ENCODE results near the gene KIF1B. TPM values are rescaled to one million over a fixed set of nuclear protein-coding genes. Genes with fewer than 3 reads are reported as not detected.

The KIF1B gene
- total and polyA plus RNA-seq, 4 donors = 8.4 to 40.9 (median 8.9) TPM

- WGBS = 96% methylated on average over 6 of the region's 6 CpGs
Measured at GRCh38 chr1:10389271-10389973, 179.1 kb downstream of the KIF1B start.

GRCh38 chr1:10396870-10397269, 186.5 kb downstream of the KIF1B start:
- Histone ChIP-seq H3K36me3 (ENCODE audit: control insufficient read depth in 4 of 4, insufficient read depth in 3 of 4, low read depth in 1 of 4, low read length in 3 of 4) (no peaks in the 10 kb centered on the region), H3K9me3 (ENCODE audit: control insufficient read depth in 4 of 4, low read length in 3 of 4) (no peaks in the 10 kb centered on the region), H3K4me3 (ENCODE audit: low read depth in 1 of 3, low read length in 3 of 3) (no peak overlapping the region), H3K9ac (ENCODE audit: low read depth in 1 of 2, low read length in 2 of 2) (no peak overlapping the region), H3K27me3 (ENCODE audit: control insufficient read depth in 4 of 4, insufficient read depth in 4 of 4, low read length in 3 of 4) (no peaks in the 10 kb centered on the region), H3K27ac (ENCODE audit: low read depth in 1 of 2, low read length in 2 of 2) (no peak overlapping the region), H3K4me1 (ENCODE audit: control insufficient read depth in 4 of 4, insufficient read depth in 4 of 4, low read length in 3 of 4) (peaks cover 3 to 26% (median 18%) of the 10 kb centered on the region in 4 donors)
- DNase-seq (ENCODE audit: low spot score) = no peak
- TF ChIP-seq HNF4G (IDR thresholded peaks at IDR 0.05) (no peak), FOXA1 (IDR thresholded peaks at IDR 0.05) (no peak), GABPA (IDR thresholded peaks at IDR 0.05 in 1 of 2, conservative IDR thresholded peaks at IDR 0.05 in 1 of 2) (no peak)
- WGBS = 97% methylated on average over 3 of the region's 3 CpGs

More at GRCh38 chr1:10389271-10389973, 179.1 kb downstream of the KIF1B start:
- no peak overlapping the region for H3K9ac ChIP-seq (ENCODE audit: low read depth in 1 of 2, low read length in 2 of 2)
- H3K36me3 ChIP-seq (ENCODE audit: control insufficient read depth in 4 of 4, insufficient read depth in 3 of 4, low read depth in 1 of 4, low read length in 3 of 4) = no peaks in the 10 kb centered on the region
- DNase-seq (ENCODE audit: low spot score) = no peak
- no peak overlapping the region for H3K4me3 ChIP-seq (ENCODE audit: low read depth in 1 of 3, low read length in 3 of 3)
- no peaks in the 10 kb centered on the region for H3K27me3 ChIP-seq (ENCODE audit: control insufficient read depth in 4 of 4, insufficient read depth in 4 of 4, low read length in 3 of 4)
- no peak for TF ChIP-seq GABPA (IDR thresholded peaks at IDR 0.05 in 1 of 2, conservative IDR thresholded peaks at IDR 0.05 in 1 of 2)
- no peak for TF ChIP-seq HNF4G (IDR thresholded peaks at IDR 0.05)
- no peak for TF ChIP-seq CTCF (IDR thresholded peaks at IDR 0.05; ENCODE audit: low read depth, low read length, missing input control)
- no peak for TF ChIP-seq FOXA1 (IDR thresholded peaks at IDR 0.05)
- no peak for TF ChIP-seq JUND (IDR thresholded peaks at IDR 0.05)
- TF ChIP-seq TAF1 (conservative IDR thresholded peaks at IDR 0.05) = no peak
- TF ChIP-seq EGR1 (IDR thresholded peaks at IDR 0.05; ENCODE audit: low read depth in 2 of 2) = no peak
- no peak for TF ChIP-seq FOXA2 (IDR thresholded peaks at IDR 0.05)
- no peak for TF ChIP-seq ATF3 (IDR thresholded peaks at IDR 0.05)
- TF ChIP-seq SP1 (IDR thresholded peaks at IDR 0.05) = no peak
- no peak for TF ChIP-seq NR2F2 (IDR thresholded peaks at IDR 0.05)
- no peak for TF ChIP-seq RXRA (IDR thresholded peaks at IDR 0.05)
- no peak for TF ChIP-seq ZBTB33 (IDR thresholded peaks at IDR 0.05)
- TF ChIP-seq YY1 (IDR thresholded peaks at IDR 0.05) = no peak
- no peak for TF ChIP-seq RAD21 (IDR thresholded peaks at IDR 0.05)
- H3K9me3 ChIP-seq (ENCODE audit: control insufficient read depth in 4 of 4, low read length in 3 of 4) = no peaks in the 10 kb centered on the region
- no peak overlapping the region for H3K27ac ChIP-seq (ENCODE audit: low read depth in 1 of 2, low read length in 2 of 2)
- peaks cover 7 to 17% (median 11%) of the 10 kb centered on the region in 4 donors for H3K4me1 ChIP-seq (ENCODE audit: control insufficient read depth in 4 of 4, insufficient read depth in 4 of 4, low read length in 3 of 4)

All from liver (tissue), 9 donors.